Adrenal gland (tissue), 5 donors: ENCODE data around the gene NAV2.

Source experiments
- CTCF ChIP-seq, 6 experiments: fragments of 450-650 bp in 4 of 6; fragments of 200-600 bp in 2 of 6; sonication (generic) in 1 of 6; IDR thresholded peaks; 1 replicate in 5 of 6; 2 replicates in 1 of 6; pipeline versions ENCODE4 v1.5.1 to v1.8.0; 2016 to 2021; ENCODE audit warnings: antibody characterized with exemption in 6 of 6, mild to moderate bottlenecking in 2 of 6, moderate library complexity in 1 of 6
- POLR2A ChIP-seq, 2 donors: fragments of 450-650 bp; IDR thresholded peaks; one replicate each; pipeline ENCODE4 v1.6.1; 2017; ENCODE audit warnings: antibody characterized with exemption in 2 of 2, mild to moderate bottlenecking in 2 of 2, moderate library complexity in 1 of 2
- donor health status: DM: no; HTN: no; CAD: no.

GRCh38 chr11:20102397-20102796 is 389.8 kb downstream of the NAV2 start:
- TF ChIP-seq CTCF (IDR thresholded peaks at IDR 0.05) = no peak
- TF ChIP-seq POLR2A (IDR thresholded peaks at IDR 0.05) = no peak
